SIG-M5 (cell line): ENCODE measurements around the gene WDR20.

Experiments used
- DNase-seq: peaks from one replicate; lab custom pipeline; 2025; lab: John Stamatoyannopoulos, UW

Gene WDR20

GRCh38 chr14:102219316-102219715 lies 79.6 kb downstream of the WDR20 start:
- no peak for DNase-seq

- no peak for DNase-seq
Measured at GRCh38 chr14:102220031-102220430, 80.3 kb downstream of the WDR20 start.

DNA sequence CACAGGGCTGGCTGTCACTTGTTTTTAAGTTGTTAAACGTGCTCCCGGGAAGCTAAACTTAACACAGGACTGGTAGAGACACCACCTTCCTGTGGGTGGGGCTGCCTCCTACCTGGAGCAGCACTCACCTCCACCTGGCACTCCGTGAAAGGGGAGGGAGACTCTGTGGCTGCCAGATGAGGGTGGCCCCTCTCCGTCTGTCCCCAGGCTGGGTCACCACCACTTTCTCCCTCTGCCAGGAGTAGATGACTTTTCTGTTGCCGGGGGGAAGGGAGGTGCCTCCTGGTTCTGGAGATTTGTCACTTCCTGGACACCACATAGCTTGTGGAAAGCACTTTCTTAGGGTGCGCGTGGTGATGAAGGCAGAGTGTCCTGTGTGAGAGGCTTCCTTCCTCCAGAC lies 81.3 kb downstream of the WDR20 start:
- no peak for DNase-seq

DNA sequence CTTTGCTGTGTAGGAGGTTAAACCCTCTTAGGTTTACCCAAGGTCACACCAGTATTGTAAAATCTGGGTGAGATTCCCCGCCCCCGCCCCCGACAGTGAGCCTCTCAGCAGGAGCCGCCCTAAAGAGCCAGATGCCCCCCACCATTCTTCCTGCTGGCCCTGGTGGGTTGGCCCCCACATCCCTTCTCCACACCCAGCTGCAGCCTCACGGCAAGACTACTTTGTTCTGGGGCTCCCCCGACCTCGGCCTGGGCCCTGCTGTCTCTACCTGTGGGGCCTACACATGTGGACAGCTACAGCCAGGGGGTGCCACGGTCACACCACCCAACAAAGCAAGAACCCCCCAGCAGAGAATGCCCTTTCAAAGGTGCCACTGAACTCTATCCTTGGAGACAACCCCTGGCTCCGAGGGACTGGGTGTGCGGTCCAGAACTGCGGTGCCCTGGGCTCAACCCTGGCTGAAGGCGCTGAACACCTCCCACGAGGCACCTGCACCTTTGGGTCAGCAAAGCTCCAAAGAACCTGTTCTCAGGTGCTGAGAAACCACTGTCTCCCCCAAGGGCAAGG lies 82.4 kb downstream of the WDR20 start:
- no peak for DNase-seq

DNA sequence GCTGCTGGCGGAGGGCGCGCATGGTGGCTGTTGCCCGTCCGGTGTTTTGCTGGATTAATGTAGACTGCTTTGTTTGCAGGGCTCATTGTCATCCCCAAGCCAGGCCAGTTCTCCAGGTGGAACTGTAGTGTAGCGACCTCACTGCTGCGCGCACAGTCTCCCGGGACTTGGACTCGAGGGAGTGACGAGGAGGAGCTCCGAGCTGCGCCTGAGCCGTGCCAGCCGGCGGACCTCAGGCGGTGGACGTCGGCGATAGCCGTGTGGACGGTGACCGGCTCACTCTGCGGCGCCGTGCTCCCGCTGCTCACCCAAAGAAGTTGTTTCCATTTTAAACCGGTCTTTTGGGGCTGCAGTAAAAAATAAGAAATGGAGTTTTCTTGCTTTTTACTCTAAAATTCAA lies 83.1 kb downstream of the WDR20 start:
- no peak for DNase-seq

DNA sequence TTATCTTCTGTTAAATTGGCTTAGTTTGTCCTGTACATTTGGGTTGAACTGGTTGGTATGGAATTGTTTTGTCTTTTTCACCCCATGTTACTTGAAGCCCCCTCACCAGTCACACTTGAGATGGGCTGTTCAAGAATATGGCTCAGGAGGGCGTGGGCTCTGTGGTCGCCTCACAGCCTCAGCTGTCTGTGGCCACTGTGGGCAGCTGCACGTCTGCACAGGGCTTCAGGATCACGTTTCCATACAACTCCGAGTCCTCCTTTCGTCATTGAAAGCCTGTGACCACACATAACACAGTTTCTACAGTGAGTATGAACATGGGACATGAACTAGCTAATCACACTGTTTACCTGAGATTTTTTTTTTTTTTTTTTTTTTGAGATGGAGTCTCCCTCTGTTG lies 84.0 kb downstream of the WDR20 start:
- DNase-seq, result no peak

DNA sequence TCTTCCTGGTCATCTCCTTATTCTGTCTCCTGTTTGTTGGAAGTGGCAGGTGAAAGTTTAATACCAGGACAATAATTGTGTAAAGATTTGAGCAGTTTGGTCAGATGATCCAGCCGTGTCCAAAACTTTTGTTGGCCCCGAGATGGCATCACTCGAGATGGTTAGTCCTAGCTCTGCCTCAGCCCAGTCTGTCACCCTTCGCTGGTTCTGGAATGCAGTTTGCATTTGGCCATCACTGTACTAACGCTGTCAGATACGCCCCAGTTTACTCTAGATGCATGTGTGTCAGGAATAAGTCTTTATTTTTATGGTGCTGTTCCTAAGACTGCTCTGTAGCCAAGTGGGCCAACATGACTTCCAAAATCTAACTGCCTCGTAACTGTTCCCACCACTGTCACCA lies 85.7 kb downstream of the WDR20 start:
- no peak for DNase-seq

DNA sequence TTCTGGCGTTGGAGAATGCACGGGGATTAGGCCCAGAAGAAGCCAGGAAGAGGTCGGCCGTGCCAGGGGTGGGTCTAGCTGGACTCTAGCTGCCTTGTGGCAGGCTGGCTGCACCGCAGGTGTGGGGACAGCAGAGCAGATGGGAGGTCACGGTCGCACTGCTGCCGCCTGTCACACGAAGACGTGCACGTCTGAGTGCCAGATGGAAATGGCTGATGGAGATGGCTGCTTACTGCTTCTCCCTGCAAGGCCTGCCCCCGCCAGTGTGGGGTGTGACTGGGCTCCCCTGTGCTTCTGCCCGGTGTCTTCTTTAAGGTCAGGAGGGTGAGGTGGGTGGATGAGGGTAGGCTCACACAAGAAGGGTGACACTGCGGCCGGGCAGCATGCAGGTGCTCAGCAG lies 86.2 kb downstream of the WDR20 start:
- DNase-seq, result no peak

DNA sequence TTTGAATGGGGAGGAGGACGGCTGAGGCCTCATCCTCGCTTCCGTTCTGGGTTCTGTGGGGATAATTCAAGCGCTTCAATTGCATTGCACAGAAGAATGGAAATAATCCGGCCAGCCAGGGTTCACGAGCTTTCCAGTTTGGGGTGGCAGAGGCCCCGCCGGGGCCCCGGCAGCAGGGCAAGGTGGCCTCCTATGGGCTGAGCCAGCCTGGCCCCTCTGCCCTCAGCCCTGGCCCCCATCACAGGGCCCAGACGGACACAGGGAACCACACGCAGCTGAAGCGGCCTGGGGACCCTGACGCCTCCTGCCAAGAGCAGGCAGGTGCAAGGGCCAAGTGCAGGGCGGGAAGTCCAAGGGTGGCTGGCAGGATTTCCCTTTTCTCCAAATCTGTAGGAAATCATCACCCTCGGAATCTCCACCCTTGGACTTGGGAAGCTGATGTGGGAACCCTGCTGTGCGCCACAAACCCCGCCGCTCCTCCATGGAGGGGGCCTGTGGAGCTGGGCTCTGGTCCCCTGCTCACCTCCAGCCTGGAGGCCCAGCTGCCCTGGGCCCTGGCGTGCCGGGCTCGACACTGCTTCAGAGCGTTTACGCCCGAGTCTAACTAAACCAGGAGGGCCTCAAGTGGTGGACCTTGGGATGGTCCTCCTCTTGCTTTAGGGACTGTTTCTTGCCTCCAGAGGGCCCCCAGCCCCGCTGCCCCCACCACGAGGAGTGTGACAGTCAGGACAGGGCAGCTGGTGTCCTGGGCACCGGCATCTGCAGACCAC lies 86.8 kb downstream of the WDR20 start:
- DNase-seq, result no peak

DNA sequence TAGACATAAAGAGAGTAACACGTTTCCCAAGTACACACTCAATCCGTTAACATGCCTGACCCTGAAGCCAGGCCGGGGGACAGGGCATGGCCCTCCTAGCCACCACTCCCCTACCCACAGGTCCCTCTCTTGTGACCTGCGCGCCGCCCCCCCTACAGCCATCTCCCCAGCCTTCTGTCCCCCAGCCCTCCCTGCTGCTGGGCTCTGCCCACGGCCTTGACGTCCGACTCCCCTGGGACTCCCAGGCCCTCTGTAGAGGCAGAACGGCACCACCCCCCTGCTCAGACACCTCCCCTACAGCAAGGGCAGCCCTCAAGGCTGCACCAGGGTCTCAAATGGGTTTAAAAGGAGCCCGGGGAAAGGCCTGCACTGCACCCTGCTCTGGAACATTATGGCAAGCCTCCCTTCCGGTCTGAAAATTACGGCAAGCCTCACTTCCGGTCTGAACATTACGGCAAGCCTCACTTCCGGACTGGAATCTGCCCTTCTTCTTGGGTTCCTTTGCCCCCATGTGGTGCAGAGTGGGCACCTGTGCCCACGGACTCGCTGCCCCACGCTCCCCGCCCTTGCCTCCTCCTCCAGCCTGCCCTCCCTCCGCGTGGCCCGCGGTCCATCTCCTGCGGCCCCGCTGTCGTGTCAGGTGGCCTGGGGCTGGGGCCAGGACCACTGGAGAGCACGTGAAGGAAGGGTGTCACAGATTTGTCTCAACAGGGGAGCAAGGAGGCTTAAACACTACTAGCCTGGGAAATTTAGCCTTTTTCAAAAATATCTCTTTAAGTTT lies 87.7 kb downstream of the WDR20 start:
- no peak for DNase-seq

DNA sequence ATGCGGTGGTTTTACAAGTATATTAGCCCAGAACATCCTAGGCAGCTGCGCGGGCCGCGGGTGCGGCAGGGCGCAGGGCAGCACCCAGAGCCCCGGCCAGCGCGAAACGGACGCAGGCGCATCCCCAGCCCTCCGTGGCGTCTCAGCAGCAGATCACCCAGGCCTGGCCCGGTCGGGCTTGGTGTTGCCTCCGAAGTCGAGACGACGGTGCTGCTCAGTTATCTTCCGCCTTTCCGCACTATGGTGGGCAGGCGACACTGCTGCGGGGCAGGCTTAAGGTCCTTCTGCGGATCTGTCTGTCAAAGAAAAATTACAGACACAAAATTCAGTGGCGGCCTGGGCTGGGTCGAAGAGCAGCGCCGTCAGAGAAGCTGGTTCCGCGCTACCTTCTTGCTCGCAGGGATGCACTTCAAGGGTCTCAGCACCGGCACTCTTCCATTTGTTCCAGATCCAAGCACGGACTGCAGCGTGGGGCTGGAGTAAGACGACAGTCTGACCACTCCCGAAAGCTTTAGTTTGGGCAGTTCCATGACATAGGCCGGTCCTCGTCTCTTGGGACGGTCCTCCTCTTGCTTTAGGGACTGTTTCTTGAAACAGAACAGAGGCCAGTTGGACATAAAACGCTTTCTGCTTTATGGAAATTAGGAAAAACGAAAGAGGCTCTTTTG lies 89.5 kb downstream of the WDR20 start:
- DNase-seq, result no peak

DNA sequence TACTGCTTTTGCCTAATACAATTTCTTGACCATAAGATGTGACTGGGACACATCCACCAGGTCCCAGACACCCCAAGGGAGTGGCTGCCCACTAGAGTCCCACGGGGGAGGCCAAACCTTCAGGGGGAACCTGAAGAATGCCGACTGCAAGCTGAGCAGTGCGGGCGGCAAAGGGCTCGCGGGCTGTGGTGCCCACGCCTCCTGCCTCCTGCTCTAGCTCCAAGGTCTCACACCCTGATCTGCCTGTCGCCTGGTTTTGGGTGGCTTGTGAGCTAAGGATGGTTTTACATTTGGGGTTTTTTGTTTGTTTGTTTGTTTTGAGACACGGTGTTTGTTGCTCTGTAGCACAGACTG lies 90.0 kb downstream of the WDR20 start:
- DNase-seq, result no peak

DNA sequence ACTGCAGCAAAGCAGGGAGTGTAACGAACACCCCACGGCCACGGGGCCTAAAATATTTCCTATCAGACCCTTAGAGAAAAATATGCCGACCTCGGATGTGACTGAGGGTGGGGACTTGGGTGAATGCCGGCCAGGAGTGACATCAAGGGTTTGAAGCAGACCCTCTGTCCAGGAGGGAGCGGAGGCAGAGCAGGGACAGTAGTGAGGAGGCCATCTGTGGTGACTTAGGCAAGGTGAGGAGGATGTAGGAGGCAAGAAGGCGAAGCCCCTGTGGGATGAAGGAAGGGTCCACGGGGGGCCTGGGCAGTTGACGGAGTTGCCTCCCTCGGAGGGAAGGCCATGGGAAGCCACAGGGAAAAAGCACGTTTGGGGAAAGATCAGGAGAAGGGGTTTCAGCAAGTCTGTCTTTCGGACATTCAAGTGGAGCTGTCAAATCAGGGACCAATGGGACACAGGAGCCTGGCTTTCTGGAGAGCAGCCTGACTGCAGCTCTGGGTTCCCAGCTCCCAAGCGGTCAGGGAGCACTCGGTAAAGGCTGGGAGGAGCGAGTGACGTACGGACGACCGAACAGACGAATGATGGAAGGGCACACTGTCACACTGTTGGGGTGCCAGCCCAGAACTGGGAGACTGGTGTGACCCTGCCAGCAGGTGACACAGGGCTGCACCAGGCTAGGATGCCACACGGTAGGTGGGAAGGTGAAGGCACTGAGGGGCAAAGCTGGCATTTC lies 90.9 kb downstream of the WDR20 start:
- DNase-seq, result no peak

DNA sequence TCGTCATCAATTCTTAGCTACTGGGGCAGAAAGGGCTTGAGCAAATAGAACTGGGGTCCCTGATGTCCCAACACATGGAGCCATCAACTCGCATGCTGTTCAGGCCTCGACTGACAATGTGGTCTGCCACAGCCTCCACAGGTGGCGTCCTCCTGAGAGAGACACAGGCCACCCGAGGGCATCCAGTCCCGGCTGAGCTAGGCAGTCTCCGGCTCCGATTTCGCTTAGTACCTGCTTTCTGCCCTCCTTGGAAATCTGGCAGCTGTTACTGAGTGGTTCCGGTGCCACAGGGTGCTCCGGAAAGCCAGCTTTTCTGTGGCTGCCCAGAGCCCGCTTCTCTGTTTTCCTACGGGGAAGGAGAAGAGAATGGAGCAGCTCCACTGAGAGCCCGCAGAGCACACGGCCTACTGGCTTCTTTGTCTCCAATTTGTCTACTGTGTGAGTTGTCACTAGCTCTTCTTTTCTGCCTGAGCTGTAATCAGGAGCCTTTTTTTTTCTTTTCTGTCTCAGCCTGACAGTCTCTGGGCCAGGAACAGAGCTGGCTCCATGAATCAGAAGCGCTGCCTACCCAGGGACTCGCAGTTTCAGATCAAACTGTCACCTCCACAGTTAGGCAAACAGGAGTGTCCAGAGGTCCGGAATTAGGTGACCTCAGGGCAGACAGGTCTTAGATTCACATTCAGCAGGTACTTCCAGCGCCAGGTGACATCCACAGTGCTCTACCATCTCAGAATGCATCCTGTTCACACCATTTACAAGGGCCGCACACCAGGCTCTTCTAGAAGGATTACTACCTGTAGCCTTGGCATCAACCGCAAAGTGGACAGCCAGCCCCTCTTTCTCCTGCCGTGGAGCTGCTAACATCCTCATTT lies 92.0 kb downstream of the WDR20 start:
- DNase-seq, result no peak

DNA sequence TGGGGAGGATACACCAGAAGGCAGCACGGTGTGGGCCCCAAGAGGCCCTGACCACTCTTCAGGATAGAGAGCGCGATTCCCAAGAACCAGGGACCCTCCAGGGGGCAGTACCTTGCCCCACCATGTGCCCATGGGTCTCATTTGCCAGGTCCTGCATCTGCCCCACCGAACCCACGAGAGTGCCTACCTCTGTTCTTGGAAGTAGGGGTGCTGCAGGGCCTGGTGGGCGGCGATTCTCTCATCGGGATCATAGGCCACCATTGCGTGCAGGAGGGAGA lies 92.6 kb downstream of the WDR20 start:
- DNase-seq, result no peak

GRCh38 chr14:102233081-102233480 lies 93.4 kb downstream of the WDR20 start:
- no peak for DNase-seq

GRCh38 chr14:102234331-102235264 lies 94.9 kb downstream of the WDR20 start:
- DNase-seq, result no peak

DNA sequence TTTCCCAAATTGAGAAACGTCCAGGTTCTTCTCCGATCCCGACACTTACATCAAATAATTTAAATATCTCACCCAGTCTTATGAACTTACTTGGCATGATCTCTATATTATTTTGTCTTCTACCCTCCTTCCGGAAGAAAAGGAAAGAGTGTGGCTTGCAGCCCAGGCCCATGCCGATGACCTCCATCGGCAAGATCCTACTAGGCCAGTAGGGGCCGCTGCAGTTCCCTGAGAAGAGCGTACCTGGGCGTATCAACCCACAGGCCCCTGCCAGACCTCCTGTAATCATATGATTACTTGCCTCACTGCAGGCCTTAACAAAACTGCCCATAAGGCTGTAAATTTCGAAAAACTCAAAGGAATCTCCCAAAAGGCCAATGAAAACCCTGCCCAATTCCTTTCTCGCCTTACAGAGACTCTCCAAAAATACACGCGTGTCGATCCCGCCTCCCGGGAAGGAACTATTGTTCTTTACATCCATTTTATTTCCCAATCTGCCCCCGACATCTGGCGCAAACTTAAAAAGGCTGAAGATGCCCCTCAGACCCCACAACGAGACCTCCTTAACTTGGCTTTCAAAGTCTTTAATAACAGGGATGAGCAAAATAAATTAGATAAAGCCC lies 95.7 kb downstream of the WDR20 start:
- DNase-seq, result no peak

DNA sequence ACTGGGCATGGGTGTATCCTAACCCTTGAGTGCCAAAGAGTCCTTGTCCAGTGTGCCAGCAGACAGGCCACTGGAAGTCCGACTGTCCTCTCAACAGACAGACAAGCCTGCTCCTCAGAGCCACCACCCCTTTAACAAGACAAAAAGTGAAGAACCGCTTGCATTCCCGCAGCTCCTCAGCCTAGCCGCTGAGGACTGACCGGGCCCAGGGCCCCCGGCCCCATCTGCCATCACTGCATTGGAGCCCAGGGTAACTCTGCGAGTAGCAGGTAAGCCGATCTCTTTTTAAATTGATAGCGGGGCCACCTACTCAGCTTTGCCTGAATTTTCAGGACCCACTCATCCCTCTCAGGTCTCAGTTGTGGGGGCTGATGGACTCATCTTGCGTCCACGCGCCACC lies 96.3 kb downstream of the WDR20 start:
- DNase-seq, result no peak

DNA sequence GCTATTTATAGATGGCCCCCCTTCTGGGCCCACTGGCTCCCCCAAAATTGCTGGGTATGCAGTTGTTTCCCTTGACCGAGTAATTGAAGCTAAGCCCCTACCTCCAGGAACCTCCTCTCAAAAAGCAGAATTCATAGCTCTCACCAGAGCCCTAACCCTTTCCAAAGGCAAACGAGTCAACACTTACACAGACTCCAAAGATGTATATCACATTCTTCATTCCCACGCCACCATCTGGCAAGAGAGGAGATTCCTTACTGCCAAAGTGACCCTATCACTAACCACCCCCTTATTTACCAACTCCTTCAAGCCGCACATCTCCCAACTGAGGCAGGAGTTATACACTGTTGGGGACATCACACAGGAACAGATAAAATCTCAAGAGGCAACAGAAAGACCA lies 98.4 kb downstream of the WDR20 start:
- DNase-seq, result no peak
